Lower leg skin (tissue), 3 donors: ENCODE measurements around the gene CCZ1.
"Not testable (repeated sequence)": the region's sequence is repeated elsewhere in the genome, so short reads cannot be mapped to it uniquely, and the experiment has no call there.

ENCODE experiments used
- CTCF ChIP-seq, 3 donors: fragments of 450-650 bp; IDR thresholded peaks; one replicate each; pipeline ENCODE4 v1.5.1; 2016; ENCODE audit warnings: antibody characterized with exemption in 3 of 3, mild to moderate bottlenecking in 3 of 3, moderate library complexity in 2 of 3
- POLR2A ChIP-seq, 2 donors: fragments of 450-650 bp; IDR thresholded peaks; one replicate each; pipeline ENCODE4 v1.6.1; 2016 to 2017; ENCODE audit warnings: antibody characterized with exemption in 2 of 2, mild to moderate bottlenecking in 1 of 2, moderate library complexity in 1 of 2

- not testable (repeated sequence) for TF ChIP-seq POLR2A, CTCF (IDR thresholded peaks at IDR 0.05)
Observed at GRCh38 chr7:5934945-5935450, 36.5 kb downstream of the CCZ1 start.
